ENCODE data around the gene IL25. TPM values are rescaled to one million over a fixed set of nuclear protein-coding genes. Genes with fewer than 3 reads are reported as not detected.

IL25 gene
- total and polyA plus RNA-seq, 2 of the 8 experiments (the other 6 are each of a cell fraction or from before 2014, with no cell fraction given) = not detected

- TF ChIP-seq E2F6 (IDR thresholded peaks at IDR 0.05) (no peak), FOSL1 (IDR thresholded peaks at IDR 0.05; ENCODE audit: insufficient read depth, low read depth, low read length) (no peak), SIX5 (IDR thresholded peaks at IDR 0.05; ENCODE audit: low read depth, low read length) (no peak)
- TF ChIP-seq, protein P1, sequence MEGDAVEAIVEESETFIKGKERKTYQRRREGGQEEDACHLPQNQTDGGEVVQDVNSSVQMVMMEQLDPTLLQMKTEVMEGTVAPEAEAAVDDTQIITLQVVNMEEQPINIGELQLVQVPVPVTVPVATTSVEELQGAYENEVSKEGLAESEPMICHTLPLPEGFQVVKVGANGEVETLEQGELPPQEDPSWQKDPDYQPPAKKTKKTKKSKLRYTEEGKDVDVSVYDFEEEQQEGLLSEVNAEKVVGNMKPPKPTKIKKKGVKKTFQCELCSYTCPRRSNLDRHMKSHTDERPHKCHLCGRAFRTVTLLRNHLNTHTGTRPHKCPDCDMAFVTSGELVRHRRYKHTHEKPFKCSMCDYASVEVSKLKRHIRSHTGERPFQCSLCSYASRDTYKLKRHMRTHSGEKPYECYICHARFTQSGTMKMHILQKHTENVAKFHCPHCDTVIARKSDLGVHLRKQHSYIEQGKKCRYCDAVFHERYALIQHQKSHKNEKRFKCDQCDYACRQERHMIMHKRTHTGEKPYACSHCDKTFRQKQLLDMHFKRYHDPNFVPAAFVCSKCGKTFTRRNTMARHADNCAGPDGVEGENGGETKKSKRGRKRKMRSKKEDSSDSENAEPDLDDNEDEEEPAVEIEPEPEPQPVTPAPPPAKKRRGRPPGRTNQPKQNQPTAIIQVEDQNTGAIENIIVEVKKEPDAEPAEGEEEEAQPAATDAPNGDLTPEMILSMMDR (IDR thresholded peaks at IDR 0.05; ENCODE audit: control extremely low read depth in 1 of 3, insufficient read depth in 1 of 3, low read depth in 1 of 3, low read length in 3 of 3) = no peak
These were observed 432 bp downstream of the IL25 start (continued) for GRCh38 chr14:23373041-23373440.

Data from H1 (cell line).